Choroid plexus epithelial cell (primary cell): Measurements from ENCODE around the gene MYLIP.

Source experiments
- DNase-seq: peaks from one replicate; pipeline ENCODE4 v3.0.0-alpha.2; 2010; ENCODE audit warnings: low read depth
- H3K4me3 ChIP-seq: 2 replicates; pipeline ENCODE4 v1.5.1; 2011; ENCODE audit warnings: low read depth, mild to moderate bottlenecking, control low read depth, low read length, moderate library complexity
- CTCF ChIP-seq: conservative IDR thresholded peaks from 2 replicates; pipeline ENCODE4 v1.5.1; 2011; ENCODE audit warnings: low read depth, mild to moderate bottlenecking, control low read depth, inconsistent platforms, low read length, moderate library complexity

Gene MYLIP

GRCh38 chr6:16158943-16159557 lies 30.2 kb downstream of the MYLIP start:
- H3K4me3 ChIP-seq: no peak overlapping the region
- no peak for DNase-seq
- no peak for TF ChIP-seq CTCF

GRCh38 chr6:16160794-16161193 lies 31.9 kb downstream of the MYLIP start:
- no peak for DNase-seq
- no peak for TF ChIP-seq CTCF

GRCh38 chr6:16162003-16162402 lies 33.1 kb downstream of the MYLIP start:
- no peak for DNase-seq
- TF ChIP-seq CTCF: no peak
- no peak overlapping the region for H3K4me3 ChIP-seq

More at GRCh38 chr6:16160794-16161193, 31.9 kb downstream of the MYLIP start:
- H3K4me3 ChIP-seq: no peak overlapping the region

GRCh38 chr6:16163066-16163465 lies 34.2 kb downstream of the MYLIP start:
- no peak overlapping the region for H3K4me3 ChIP-seq
- DNase-seq: no peak
- TF ChIP-seq CTCF: no peak

- no peak overlapping the region for H3K4me3 ChIP-seq
- DNase-seq: peak; percentile 48
- TF ChIP-seq CTCF: no peak
These were observed 34.8 kb downstream of the MYLIP start for GRCh38 chr6:16163535-16164300.

- DNase-seq: no peak
- H3K4me3 ChIP-seq: no peak overlapping the region
- no peak for TF ChIP-seq CTCF
These were observed 36.8 kb downstream of the MYLIP start for GRCh38 chr6:16165641-16166040.
